ENCODE results near the gene MAP7. TPM values are rescaled to one million over a fixed set of nuclear protein-coding genes. Genes with fewer than 3 reads are reported as not detected.

Gene MAP7
- total and polyA plus RNA-seq, 9 of the 15 experiments (the other 6 are each of a cell fraction or from before 2014, with no cell fraction given), result 0.76 to 7.7 (median 3.9) TPM

DNA sequence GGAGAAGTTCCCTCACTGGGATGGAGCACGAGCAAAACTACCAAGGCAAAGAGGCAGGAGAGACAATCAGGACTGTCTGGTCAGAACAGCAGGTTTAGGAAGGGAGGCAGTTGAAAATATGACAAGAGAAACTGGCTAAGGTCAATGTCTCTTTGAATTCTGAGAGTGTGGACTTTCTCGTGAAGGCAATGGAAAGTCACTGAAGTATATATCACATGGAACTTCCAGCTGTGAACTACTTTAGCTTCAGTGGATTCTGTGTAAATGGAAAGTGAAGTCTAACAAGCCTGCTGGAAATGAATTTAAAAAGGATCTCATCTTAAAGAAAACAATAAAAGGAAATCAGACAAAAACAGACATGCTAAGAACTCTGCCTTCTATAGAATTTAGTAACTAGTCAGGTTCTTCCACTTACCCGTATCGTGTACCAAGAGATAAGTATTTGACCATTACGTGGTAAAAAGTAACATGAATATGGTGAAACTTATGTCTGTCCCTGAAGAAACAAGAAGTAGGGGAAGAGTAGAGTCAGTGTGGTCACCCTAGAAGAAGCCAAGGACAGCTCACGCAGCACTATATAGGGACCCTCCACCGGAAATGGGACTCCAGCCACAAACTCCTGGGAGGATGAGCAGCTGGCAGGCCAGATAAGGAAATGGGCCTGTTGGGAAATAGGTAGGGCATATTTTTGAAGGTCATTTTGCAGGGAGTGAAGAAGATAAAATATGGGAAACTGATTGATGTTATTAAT, 123.4 kb downstream of the MAP7 start (continued):
- TF ChIP-seq, protein P1, sequence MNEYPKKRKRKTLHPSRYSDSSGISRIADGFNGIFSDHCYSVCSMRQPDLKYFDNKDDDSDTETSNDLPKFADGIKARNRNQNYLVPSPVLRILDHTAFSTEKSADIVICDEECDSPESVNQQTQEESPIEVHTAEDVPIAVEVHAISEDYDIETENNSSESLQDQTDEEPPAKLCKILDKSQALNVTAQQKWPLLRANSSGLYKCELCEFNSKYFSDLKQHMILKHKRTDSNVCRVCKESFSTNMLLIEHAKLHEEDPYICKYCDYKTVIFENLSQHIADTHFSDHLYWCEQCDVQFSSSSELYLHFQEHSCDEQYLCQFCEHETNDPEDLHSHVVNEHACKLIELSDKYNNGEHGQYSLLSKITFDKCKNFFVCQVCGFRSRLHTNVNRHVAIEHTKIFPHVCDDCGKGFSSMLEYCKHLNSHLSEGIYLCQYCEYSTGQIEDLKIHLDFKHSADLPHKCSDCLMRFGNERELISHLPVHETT (CRISPR knock-in tag; conservative IDR thresholded peaks at IDR 0.05 in 1 of 2, IDR thresholded peaks at IDR 0.05 in 1 of 2), result peak in 1 of 2 experiments; percentile 89; a peak in 2 of 4 replicates
- TF ChIP-seq, protein P2, sequence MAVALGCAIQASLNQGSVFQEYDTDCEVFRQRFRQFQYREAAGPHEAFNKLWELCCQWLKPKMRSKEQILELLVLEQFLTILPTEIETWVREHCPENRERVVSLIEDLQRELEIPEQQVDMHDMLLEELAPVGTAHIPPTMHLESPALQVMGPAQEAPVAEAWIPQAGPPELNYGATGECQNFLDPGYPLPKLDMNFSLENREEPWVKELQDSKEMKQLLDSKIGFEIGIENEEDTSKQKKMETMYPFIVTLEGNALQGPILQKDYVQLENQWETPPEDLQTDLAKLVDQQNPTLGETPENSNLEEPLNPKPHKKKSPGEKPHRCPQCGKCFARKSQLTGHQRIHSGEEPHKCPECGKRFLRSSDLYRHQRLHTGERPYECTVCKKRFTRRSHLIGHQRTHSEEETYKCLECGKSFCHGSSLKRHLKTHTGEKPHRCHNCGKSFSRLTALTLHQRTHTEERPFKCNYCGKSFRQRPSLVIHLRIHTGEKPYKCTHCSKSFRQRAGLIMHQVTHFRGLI (CRISPR knock-in tag; IDR thresholded peaks at IDR 0.05), result peak; percentile 88
- peak; percentile 77 for TF ChIP-seq MTA2 (IDR thresholded peaks at IDR 0.05; ENCODE audit: low read depth)
- TF ChIP-seq ZNF717 (CRISPR knock-in tag; IDR thresholded peaks at IDR 0.05), result no peak
- TF ChIP-seq ZNF324 (CRISPR knock-in tag; IDR thresholded peaks at IDR 0.05), result peak; percentile 92
- TF ChIP-seq ZNF408 (CRISPR knock-in tag; IDR thresholded peaks at IDR 0.05; ENCODE audit: low read depth), result no peak
- peak; percentile 38; the same call in 1 of the 2 replicates for TF ChIP-seq POLR2A (conservative IDR thresholded peaks at IDR 0.05)
- no peak for TF ChIP-seq RBM15 (IDR thresholded peaks at IDR 0.05; ENCODE audit: insufficient read depth, low read length)
- no peak for TF ChIP-seq HDAC3 (IDR thresholded peaks at IDR 0.05; ENCODE audit: borderline replicate concordance, partially characterized antibody)
- TF ChIP-seq NRF1 (conservative IDR thresholded peaks at IDR 0.05 in 1 of 2, IDR thresholded peaks at IDR 0.05 in 1 of 2), result peak; percentile 53 to 59
- TF ChIP-seq STAT5A (IDR thresholded peaks at IDR 0.05; ENCODE audit: borderline replicate concordance, low read length), result peak; percentile 60
- TF ChIP-seq ARID1B (IDR thresholded peaks at IDR 0.05), result peak; percentile 94
- TF ChIP-seq FIP1L1 (IDR thresholded peaks at IDR 0.05; ENCODE audit: low read depth, low read length, poor library complexity, severe bottlenecking), result no peak
- peak; percentile 74 to 85 for TF ChIP-seq TRIM24 (IDR thresholded peaks at IDR 0.05)
- no peak for TF ChIP-seq RFX1 (IDR thresholded peaks at IDR 0.05)
- 0 out of 2 replicates have a peak, but pooled peaks have one; percentile 65 for TF ChIP-seq PTRF (tag; IDR thresholded peaks at IDR 0.05)
- peak; percentile 68 for TF ChIP-seq NFIC (IDR thresholded peaks at IDR 0.05)
- TF ChIP-seq ZNF561 (CRISPR knock-in tag; conservative IDR thresholded peaks at IDR 0.05), result no peak
- TF ChIP-seq, protein P3, sequence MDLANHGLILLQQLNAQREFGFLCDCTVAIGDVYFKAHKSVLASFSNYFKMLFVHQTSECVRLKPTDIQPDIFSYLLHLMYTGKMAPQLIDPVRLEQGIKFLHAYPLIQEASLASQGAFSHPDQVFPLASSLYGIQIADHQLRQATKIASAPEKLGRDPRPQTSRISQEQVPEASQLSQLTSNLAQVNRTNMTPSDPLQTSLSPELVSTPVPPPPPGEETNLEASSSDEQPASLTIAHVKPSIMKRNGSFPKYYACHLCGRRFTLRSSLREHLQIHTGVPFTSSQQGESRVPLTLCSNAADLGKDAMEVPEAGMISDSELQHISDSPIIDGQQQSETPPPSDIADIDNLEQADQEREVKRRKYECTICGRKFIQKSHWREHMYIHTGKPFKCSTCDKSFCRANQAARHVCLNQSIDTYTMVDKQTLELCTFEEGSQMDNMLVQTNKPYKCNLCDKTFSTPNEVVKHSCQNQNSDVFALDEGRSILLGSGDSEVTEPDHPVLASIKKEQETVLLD (IDR thresholded peaks at IDR 0.05), result peak; percentile 66; the same call in 1 of the 2 replicates
- TF ChIP-seq PYGO2 (tag; IDR thresholded peaks at IDR 0.05), result 0 out of 2 replicates have a peak, but pooled peaks have one; percentile 46
- 0 out of 2 replicates have a peak, but pooled peaks have one; percentile 27 for TF ChIP-seq ERF (CRISPR knock-in tag; IDR thresholded peaks at IDR 0.05)
